GM20431 (cell line): Measurements from ENCODE around the gene GNMT.

Source experiments
- in situ Hi-C: fragments of 300-500 bp; cut with MseI, MboI; formaldehyde crosslinking; loops from one replicate; pipeline ENCODE4 v1.15.0; 2020; ENCODE audit warnings: low sequenced_read_pairs; ENCODE audit not compliant: unreplicated experiment

Gene GNMT

DNA sequence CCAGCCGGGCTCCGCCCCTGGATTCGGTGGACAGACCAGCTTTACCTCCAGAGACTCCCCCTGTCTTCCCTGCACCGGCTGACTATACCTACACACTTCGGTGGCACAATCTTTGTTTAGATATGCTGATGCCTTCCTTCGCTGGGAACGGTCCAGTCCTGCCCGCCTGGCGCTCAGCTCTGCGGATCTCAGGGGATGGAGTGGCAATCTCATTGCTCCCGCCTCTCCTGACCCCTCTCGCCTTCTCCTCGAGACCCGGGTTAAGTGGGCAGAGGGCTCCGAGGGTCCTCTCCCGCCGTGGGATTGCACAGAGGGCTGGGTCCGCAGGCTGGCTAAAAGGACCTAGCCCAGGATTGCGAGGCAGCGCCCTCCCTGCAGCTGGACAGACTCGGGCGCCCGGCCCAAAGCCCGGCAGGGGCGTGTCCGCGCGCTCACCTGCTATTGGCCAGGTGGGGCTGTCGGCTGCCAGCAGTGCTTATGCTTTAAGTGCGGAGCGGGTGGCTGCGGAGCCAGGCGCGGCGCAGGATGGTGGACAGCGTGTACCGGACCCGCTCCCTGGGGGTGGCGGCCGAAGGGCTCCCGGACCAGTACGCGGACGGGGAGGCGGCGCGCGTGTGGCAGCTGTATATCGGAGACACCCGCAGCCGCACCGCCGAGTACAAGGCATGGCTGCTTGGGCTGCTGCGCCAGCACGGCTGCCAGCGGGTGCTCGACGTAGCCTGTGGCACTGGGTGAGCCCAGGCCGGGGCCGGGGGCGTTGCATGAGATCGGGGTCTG is at the start of gene GNMT:
Gene GNMT, plus strand, starts transcription at position 512 of the 777 bp plus-strand sequence. Its CDS starts 14 bp downstream, at position 526.
- in situ Hi-C loops: no loop called here

DNA sequence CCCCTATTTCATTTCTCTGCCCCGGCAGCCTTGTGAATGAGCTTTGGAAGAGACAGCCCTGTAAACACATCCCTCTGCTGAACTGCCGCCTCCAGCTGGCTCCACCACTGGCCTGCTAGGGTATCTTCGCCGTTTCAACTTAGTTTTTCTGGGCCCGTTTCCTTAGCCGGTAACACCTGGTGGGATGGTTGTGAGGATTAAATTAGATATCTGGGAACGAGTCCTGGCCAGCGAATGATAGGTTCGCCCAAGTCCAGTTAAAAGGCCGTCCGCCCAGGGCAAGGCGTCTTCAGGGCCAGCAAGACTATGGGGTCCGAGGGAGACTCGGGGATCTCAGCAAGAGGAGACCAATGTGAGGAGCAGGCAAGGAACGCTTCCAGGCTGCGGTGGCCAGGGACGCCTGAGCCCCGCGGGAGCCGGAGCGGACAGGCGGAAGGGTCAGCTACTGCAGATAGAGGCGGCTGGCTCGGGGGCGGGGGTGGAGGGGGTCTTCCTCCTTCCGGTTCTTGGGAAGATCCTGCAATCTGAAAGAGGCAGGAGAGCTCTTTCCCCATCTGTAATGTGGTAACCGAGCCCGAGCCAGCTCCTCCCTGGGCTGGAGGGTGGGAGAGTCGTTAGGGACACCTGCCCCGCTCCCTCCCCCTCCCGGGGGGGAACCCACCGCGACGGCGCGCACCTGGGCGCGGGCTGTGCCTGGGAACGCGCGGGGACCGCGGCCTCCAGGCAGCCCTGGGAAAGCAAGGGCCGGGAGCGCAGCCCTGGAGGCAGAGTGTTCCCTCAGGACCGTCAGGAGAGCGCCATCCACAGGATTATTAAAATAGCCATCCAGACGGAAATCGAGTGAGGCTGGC is 49.2 kb upstream of the GNMT start:
- in situ Hi-C loops: loop anchor here (25.0 kb wide), 1 partner anchor 226 kb away; no protein-coding TSS in a partner anchor

DNA sequence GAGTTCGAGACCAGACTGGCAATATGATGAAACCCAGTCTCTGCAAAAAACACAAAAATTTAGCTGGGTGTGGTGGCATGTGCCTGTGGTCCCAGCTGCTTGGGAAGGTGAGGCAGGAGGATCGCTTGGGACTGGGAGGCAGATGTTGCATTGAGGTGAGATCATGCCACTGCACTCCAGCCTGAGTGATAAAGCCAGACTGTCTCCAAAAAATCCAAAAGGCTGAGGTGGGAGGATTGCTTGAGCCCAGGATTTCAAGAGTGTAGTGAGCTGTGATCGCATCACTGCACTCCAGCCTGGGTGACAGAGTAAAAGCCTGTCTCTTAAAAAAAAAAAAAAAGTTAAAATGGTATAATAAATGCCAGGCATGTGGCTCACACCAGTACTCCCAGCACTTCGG is 46.0 kb upstream of the GNMT start:
- in situ Hi-C loops: loop anchor here (25.0 kb wide), 1 partner anchor 223 kb away; no protein-coding TSS in a partner anchor

DNA sequence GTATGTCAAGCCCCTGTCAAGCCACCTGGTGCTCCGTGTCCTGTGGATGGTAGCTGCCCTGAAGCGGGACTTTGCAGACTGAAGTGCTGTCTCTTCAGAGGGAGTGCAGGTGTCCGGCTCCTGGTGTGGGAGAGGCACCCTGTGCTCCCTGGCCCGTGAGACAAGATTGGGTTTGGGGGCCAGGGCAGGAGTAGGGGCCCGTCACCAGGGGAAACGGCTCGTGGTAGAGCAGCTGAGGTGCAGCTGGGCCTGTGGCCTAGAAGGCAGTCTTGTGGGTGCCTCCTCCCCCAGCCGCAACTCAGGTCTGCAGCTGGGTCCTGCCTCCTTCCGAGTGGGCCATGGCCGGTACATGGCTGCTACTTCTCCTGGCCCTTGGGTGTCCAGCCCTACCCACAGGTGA is 44.8 kb upstream of the GNMT start, which contains the start of gene PTCRA:
Gene PTCRA, plus strand, starts transcription at position 322 of the 400 bp plus-strand sequence. Its CDS starts 17 bp downstream, at position 339.
- in situ Hi-C loops: loop anchor here (25.0 kb wide), 1 partner anchor 222 kb away; no protein-coding TSS in a partner anchor

DNA sequence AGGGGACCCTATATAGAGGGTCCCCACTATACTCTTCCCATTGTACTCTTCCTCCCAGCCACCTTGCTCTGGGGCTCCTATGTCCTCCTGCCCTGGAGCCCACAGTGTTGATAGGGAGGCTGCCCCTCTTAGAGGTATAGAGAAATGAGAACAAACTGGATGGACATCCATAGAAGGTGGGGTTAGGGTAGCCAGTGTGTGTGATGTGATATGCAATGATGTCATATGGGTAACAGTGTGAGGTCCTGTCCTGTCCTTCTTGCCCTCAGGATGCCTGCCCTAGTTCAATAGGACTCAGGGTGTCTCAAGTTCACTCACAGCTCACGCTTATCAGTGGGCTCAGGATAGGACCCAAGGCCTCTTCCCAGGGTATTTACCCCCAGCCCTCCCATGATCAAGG is 44.3 kb upstream of the GNMT start:
- in situ Hi-C loops: loop anchor here (25.0 kb wide), 1 partner anchor 221 kb away; no protein-coding TSS in a partner anchor

DNA sequence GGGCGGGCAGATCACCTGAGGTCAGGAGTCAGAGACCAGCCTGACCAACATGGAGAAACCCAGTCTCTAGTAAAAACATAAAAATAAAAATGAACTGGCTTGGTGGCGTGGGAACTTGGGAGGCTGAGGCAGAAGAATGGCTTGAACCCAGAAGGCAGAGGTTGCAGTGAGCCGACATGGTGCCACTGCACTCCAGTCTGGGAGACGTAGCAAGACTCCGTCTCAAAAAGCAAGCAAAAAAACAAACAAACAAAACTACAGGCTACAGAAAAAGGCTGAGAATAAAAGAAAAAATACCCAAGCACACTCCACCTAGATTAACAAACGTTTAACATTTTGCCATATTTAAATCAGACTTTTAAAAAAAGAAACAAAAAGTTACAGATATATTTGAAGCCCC is 38.8 kb upstream of the GNMT start:
- in situ Hi-C loops: loop anchor here (25.0 kb wide), 1 partner anchor 216 kb away; no protein-coding TSS in a partner anchor

DNA sequence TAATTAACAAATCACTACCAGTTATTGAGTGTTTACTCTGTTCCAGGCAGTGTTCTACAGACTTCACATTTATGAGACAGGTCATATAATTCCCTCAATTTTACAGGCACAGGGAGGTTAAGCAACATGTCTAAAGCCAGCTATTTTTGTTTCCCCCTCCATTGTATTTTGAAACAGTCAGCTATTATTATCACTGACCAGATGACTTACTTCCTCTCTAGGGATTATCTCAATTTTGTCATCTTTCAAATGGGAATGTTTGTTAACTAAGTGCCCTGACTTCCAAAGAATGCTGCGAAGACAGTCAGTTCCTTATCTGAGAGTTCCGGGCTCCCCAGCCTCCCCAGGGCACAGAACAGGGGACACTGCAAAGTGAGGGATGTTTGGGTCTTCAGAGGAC is 36.9 kb upstream of the GNMT start:
- in situ Hi-C loops: loop anchor here (25.0 kb wide), 1 partner anchor 214 kb away; no protein-coding TSS in a partner anchor

DNA sequence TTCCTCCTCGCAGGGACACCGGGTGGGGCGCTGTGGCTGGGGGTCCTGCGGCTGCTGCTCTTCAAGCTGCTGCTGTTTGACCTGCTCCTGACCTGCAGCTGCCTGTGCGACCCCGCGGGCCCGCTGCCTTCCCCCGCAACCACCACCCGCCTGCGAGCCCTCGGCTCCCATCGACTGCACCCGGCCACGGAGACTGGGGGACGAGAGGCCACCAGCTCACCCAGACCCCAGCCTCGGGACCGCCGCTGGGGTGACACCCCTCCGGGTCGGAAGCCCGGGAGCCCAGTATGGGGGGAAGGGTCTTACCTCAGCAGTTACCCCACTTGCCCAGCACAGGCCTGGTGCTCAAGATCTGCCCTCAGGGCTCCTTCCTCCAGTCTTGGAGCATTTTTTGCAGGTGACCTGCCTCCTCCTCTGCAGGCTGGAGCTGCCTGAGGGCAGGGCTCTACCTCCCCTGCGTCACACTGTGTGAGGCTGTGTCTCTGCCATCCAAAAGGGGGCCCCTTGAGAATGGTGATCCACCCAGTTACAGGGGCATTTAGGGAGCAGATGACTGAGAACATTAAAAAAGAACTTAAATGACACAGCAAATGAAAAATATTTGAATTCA is 35.2 kb upstream of the GNMT start:
- in situ Hi-C loops: no loop called here

DNA sequence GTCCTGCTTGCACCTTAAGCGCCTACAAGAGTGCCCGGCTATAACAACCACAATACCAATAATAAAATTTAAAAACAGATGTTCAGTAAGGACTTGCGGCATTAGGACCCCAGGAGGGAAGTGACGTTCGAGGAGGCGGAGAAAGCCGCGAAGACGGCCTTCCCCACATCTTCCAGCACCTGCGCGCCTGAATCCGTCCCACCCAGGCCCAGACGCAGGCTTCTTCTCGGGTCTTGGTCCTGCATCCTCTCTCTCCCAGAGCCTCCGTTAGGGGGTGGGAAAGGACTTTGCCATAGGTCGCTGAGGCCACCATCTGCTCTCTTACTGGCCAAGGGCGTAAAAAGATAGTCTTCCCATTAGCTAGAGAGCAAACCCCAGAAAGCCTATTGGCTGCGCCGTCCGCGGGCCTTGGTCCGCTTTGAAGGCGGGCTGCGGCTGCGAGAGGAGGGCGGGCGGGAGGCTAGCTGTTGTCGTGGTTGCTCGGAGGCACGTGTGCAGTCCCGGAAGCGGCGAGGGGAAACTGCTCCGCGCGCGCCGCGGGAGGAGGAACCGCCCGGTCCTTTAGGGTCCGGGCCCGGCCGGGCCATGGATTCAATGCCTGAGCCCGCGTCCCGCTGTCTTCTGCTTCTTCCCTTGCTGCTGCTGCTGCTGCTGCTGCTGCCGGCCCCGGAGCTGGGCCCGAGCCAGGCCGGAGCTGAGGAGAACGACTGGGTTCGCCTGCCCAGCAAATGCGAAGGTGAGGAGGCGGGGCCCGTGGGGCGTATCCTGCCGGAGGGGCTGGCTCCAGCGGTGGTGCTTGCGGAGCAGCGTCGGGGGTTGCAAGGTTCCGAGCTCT is 31.4 kb upstream of the GNMT start, which contains the start of gene CNPY3:
Gene CNPY3, plus strand, starts transcription at position 495 of the 835 bp plus-strand sequence. Its CDS starts 91 bp downstream, at position 586.
- in situ Hi-C loops: no loop called here

DNA sequence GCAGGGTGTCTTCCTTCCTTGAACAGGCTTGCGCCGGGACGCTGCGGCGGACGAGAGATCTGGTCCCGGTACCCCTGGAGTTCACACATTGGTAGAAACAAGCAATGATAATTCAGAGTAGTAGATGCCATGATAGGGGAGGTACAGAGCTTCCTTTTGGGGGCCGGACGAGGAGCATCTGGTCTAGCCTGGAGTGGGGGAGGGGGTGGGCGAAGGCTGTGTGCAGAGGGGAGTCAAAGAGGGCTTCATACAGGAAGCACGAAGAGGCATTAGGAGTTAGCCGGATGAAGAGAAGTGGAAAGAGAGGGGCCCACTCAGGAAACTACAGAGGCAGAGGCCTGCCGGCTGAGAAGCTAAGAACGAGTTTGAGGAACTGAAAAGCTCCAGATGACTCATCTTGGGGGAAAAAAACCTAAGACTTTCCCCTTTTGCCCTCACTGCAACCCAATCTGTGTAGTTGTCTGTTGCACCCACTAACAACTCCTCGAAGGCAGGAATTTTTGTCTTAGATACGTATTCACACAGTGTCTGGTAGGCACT is 30.7 kb upstream of the GNMT start:
- in situ Hi-C loops: no loop called here

DNA sequence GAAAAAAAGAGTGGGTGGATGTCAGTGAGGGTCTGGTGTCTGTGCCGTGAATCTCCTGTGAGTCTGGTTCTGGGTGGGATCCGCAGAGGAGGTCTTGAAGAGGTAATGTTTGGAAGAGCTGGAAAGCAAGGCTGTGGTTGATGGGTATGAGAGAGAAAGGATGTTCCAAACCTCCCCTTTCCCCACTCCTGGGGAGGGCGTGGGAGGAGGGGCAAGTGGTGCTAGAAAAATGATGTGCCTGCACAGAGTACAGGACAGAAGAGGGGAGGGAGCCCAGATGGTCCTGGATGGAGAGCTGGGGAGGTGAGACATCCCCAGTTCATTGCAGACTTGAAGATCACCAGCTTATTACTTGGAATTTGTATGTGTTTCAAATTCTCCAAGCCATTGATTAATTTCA is 28.1 kb upstream of the GNMT start:
- in situ Hi-C loops: no loop called here

DNA sequence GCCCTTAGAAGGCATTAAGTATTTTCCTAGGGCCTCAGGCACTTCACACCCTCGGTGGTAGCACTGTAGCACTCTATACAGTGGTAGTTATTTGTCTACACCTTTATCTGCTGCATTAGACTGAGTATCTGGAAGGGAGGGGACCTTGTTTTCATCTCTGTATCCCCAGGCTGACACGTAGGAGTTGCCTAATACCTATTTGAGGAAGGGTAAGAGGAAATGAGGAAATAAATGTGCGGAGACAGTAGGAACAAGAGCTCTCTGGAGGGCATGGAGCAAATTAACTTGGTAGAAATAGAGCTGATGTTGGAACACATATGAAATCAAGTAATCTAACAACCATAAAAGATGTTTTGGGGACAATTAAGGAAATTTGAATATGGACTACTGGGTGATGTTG is 27.3 kb upstream of the GNMT start:
- in situ Hi-C loops: no loop called here

DNA sequence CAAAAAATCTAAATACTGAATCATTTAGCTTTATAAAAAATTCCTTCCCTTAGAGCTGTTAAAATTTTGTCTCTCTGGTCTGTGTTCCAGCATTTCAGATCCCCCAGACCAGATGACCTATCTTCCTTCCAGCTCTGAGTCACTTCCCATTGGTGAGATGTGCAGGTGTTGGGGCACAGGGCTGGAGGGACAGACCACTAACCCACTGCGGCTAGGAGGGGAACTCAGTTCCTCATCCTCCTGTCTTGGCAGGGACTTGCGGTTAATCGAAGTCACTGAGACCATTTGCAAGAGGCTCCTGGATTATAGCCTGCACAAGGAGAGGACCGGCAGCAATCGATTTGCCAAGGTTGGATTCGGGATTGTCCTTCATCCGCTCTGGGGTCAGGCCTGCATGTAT is 25.2 kb upstream of the GNMT start:
- in situ Hi-C loops: no loop called here

DNA sequence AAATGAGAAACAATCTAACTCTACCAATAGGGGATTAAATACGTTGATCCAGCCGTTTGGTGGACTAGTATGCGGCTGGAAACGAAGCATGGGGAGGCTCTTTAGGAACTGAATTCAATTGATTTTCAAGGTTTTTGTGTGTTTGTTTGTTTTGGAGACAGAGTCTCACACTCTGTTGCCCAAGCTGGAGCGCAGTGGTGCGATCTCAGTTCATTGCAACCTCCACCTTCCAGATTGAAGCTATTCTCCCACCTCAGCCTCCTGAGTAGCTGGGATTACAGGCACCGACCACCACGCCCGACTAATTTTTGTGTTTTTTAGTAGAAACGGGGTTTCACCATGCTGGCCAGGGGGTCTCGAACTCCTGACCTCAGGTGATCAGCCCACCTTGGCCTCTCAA is 24.2 kb upstream of the GNMT start:
- in situ Hi-C loops: no loop called here

DNA sequence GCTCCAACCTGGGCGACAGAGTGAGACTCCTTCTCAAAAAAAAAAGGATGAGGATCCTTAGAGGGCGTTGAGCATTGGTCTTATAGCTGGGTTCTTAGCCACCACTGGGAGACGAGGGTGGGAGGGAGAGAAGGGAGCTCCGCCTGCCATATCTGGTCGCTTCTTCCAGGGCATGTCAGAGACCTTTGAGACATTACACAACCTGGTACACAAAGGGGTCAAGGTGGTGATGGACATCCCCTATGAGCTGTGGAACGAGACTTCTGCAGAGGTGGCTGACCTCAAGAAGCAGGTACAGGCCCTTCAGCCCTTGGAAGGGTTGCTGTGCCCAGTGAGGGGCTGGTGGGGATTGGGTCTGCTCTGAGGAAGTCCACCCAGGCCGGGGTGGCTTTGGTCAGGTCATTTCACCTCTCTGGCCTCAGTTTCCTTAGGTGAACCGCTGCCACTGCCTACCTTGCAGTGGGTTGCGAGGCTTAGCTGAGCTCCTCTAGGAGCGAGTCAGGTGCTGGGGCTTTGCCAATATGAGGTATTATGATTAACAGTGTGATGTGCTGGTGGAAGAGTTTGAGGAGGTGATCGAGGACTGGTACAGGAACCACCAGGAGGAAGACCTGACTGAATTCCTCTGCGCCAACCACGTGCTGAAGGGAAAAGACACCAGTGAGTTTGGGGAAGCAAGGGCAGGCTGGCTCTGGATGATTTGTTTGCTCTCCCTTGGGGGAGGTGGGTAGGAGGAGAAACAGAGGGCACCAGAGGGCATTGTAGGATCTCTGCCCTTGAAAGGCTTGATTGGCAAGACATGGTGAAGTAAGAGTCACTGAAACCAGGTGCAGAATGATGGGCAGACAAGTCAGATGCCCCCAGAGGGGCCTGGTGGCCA is 22.8 kb upstream of the GNMT start:
- in situ Hi-C loops: no loop called here

DNA sequence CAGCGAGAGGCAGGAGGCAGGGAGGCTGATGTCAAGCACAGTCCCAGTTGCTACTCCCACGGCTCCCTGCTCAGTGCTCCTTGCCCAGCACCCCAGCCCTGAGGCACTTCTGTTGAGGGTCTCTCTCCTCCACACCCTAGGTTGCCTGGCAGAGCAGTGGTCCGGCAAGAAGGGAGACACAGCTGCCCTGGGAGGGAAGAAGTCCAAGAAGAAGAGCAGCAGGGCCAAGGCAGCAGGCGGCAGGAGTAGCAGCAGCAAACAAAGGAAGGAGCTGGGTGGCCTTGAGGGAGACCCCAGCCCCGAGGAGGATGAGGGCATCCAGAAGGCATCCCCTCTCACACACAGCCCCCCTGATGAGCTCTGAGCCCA is 22.1 kb upstream of the GNMT start:
- in situ Hi-C loops: no loop called here

DNA sequence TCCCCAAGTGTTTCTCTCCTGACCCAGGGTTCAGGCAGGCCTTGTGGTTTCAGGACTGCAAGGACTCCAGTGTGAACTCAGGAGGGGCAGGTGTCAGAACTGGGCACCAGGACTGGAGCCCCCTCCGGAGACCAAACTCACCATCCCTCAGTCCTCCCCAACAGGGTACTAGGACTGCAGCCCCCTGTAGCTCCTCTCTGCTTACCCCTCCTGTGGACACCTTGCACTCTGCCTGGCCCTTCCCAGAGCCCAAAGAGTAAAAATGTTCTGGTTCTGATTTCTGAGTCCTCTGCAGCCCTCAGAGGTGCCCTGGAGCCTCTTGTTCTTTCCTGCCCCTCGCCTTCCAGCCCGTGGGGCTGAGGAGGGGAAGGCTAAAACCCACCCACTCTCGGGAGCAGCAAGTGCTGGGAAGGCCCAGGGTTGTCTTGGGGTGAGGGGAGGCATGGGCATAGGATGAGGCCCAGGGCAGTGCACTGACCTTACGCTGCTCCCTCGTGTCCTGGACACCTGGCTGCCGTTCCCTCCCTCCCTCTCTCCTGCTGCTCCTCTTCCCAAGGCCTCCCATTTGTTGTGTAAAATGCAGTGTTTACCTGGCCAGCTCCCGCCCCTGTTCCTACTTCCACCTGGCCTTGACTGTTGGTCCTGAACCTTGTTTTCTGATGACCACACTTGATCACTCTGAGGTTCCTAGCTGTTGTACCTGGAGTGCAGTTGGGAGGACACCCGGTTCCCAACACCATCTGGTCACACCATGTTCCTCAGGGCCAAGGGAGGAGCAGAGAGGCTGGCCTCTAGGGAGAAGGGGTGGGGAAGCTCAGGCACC is 21.4 kb upstream of the GNMT start:
- in situ Hi-C loops: no loop called here
